Uterus (tissue), 4 donors: ENCODE measurements around the gene CPHXL2. TPM values are rescaled to one million over a fixed set of nuclear protein-coding genes. Genes with fewer than 3 reads are reported as not detected.

Source experiments
- small RNA-seq: library from RNA; depleted of rRNA; stranded (forward); fragments of <200 nt; gene quantifications from one replicate; pipeline ENCODE3, GENCODE V24; 2016
- total RNA-seq, 4 donors: library from RNA; depleted of rRNA in 3 of 4; stranded (reverse); fragments of >200 nt in 3 of 4; gene quantifications; one replicate each; pipeline versions ENCODE4 v1.1.0 to v1.2.4, GENCODE V29; 2014 to 2023
- donor health status: DM: yes; HTN: yes; CAD: no.

Gene CPHXL2
- total RNA-seq, 4 donors from 2014 or later = not detected

Small RNA genes within 50 kb of the gene (small RNA-seq; reads per million reads assigned to genes)
- gene RN7SL520P = not detected

Other genes with a start within 250 kb of the CPHXL2 start
- 10 to 100 TPM; 22.3 to 90.8 (median 73.4) TPM for gene CFDP1, start 243.5 kb downstream of the CPHXL2 start, total RNA-seq
- gene TMEM170A, start 212.3 kb downstream of the CPHXL2 start, total RNA-seq = 10 to 100 TPM in 3 of 4 donors, 1 to 10 TPM in 1; 10.0 to 69.5 (median 21.4) TPM
- 1 to 10 TPM in 1 of 4 donors, under 1 TPM in 1, not detected in 2; 0.52 to 4.4 TPM for gene CHST6, start 181.6 kb downstream of the CPHXL2 start, total RNA-seq
- 1 to 10 TPM in 2 of 4 donors, not detected in 2; 1.0 to 2.0 TPM for gene CHST5, start 140.9 kb downstream of the CPHXL2 start, total RNA-seq
- 10 to 100 TPM in 3 of 4 donors, 1 to 10 TPM in 1; 5.1 to 21.8 (median 15.2) TPM for gene TMEM231, start 120.8 kb downstream of the CPHXL2 start, total RNA-seq
- 10 to 100 TPM; 19.0 to 95.9 (median 79.5) TPM for gene GABARAPL2, start 110.6 kb downstream of the CPHXL2 start, total RNA-seq
- gene ADAT1, start 53.7 kb downstream of the CPHXL2 start, total RNA-seq = 10 to 100 TPM; 21.8 to 72.2 (median 46.5) TPM
- gene KARS1, start 29.3 kb downstream of the CPHXL2 start, total RNA-seq = 100 to 1,000 TPM in 1 of 4 donors, 10 to 100 TPM in 3; 51.8 to 101 (median 87.1) TPM
- 10 to 100 TPM; 29.5 to 74.5 (median 50.0) TPM for gene TERF2IP, start 29.2 kb downstream of the CPHXL2 start, total RNA-seq
- gene DUXB, start 24.5 kb upstream of the CPHXL2 start, total RNA-seq = not detected
- not detected for gene CPHXL, start 49.5 kb upstream of the CPHXL2 start, total RNA-seq